Naive B cell (primary cell): ENCODE data around the gene NTN1. TPM values are rescaled to one million over a fixed set of nuclear protein-coding genes. Genes with fewer than 3 reads are reported as not detected.

Experiments
- ATAC-seq, 2 donors: fragments of 150-1000 bp; cut with Tn5 transposase; 2 replicates each; pipeline ENCODE4 v1.10.0; 2021; ENCODE audit warnings: low read depth in 2 of 2, mild to moderate bottlenecking in 2 of 2, moderate library complexity in 2 of 2
- DNase-seq: peaks from one replicate; pipeline ENCODE4 v3.0.0; 2022
- H3K27ac Mint-ChIP-seq, 6 donors: one replicate each; pipeline ENCODE4 v1.8.0; 2020 to 2022; ENCODE audit warnings: mild to moderate bottlenecking in 6 of 6, mixed read lengths in 6 of 6, moderate library complexity in 5 of 6, inconsistent platforms in 2 of 6
- H3K27me3 Mint-ChIP-seq, 3 donors: one replicate each; pipeline ENCODE4 v1.8.0; 2021 to 2022; ENCODE audit warnings: mixed read lengths in 3 of 3, mild to moderate bottlenecking in 1 of 3
- H3K36me3 Mint-ChIP-seq, 2 donors: one replicate each; pipeline ENCODE4 v1.8.0; 2020 to 2022; ENCODE audit warnings: mixed read lengths in 2 of 2, inconsistent platforms in 1 of 2, mild to moderate bottlenecking in 1 of 2
- H3K4me1 Mint-ChIP-seq, 3 donors: one replicate each; pipeline ENCODE4 v1.8.0; 2020 to 2022; ENCODE audit warnings: mixed read lengths in 3 of 3, inconsistent platforms in 1 of 3, mild to moderate bottlenecking in 1 of 3, moderate library complexity in 1 of 3
- H3K4me3 Mint-ChIP-seq, 8 donors: one replicate each; pipeline ENCODE4 v1.8.0; 2020 to 2022; ENCODE audit warnings: mild to moderate bottlenecking in 8 of 8, mixed read lengths in 8 of 8, moderate library complexity in 8 of 8, inconsistent platforms in 2 of 8
- H3K9me3 Mint-ChIP-seq, 7 donors: one replicate each; pipeline ENCODE4 v1.8.0; 2020 to 2022; ENCODE audit warnings: mixed read lengths in 7 of 7, mild to moderate bottlenecking in 5 of 7, inconsistent platforms in 2 of 7, moderate library complexity in 1 of 7
- polyA plus RNA-seq, 6 donors: library from polyadenylated mRNA; unstranded; fragments of 300-500 nt; fragmentation: Illumina TruSeq; gene quantifications; one replicate each; pipeline ENCODE4 v1.2.3, GENCODE V29; 2021; ENCODE audit warnings: low read depth in 6 of 6

NTN1 gene
- polyA plus RNA-seq, 6 donors from 2014 or later, result 0.04 to 0.09 (median 0.06) TPM; not detected in 1

DNA sequence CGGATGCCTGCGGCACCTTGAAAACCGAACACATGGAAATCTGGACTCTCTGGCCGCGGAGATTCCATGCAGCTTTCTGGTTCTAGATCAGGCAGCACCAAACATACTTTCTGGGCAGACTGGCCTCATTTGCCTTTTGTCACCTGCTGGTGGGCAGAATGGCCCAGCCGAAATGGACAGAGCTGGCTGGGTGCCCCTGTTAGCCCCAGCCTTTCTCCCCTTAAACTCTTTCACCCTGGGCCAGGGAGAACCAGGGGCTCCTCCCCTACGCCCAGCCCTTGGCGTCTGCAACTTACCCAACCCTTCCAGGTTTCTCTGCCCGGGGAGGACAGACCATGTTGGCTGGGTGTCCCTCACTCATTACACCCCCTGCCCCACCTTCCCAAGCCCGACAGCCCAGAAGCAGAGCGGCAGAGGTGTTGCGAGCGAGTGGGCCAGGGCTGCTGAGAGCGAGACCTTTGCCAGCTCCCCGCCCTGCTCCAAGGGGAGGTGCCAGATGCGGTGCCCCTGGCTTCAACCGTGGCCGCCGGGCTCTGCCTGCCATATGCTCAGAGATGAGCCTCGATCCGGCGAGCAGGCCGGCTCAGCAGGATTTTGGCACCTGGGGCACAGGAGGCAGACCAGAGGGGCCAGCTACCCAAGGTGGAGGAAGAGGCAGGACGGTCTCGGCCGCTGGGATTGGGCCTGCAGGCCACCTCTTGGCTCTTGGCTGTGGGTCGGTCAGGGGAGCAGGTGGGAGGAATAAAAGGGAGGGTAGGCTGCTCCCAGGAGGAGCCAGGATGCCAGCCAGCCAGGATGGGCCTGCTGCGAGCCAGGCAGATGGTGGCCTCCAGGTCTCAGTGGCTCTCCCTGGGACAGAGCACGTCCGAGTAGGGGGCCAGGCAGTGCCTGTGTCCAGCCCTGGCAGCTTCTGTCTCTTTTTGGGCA is 191.3 kb downstream of the NTN1 start:
- H3K4me1 Mint-ChIP-seq, result peaks cover 0 to 3% (median 0%) of the 10 kb centered on the region in 3 donors

DNA sequence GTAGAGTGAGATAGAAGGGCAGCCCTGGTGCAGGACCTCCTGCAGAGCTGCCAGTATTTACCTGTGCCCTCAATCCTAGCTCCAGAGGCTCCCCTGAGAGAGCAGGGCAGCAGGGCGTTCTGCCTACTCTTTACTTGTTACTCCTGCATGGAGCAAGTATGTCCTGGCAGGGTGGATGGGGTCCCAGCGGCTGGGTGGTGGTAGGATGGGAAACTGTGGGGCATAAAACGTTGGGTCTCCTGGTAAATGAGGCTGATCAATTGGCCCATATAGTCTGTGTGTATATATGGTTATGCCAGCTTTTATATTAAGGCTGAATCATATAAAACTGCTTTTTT is 192.0 kb downstream of the NTN1 start:
- no peak for ATAC-seq
- H3K9me3 Mint-ChIP-seq, result peaks cover 10 to 40% (median 27%) of the 10 kb centered on the region in 7 donors
- H3K4me3 Mint-ChIP-seq, result no peak overlapping the region
- H3K27me3 Mint-ChIP-seq, result peaks cover 0 to 5% (median 0%) of the 10 kb centered on the region in 3 donors
- H3K27ac Mint-ChIP-seq, result no peak overlapping the region
- H3K4me1 Mint-ChIP-seq, result peaks cover 0 to 3% (median 0%) of the 10 kb centered on the region in 3 donors
- peaks cover 11 to 25% of the 10 kb centered on the region in 2 donors for H3K36me3 Mint-ChIP-seq
- no peak for DNase-seq

More for the DNA sequence above, 191.3 kb downstream of the NTN1 start:
- H3K27me3 Mint-ChIP-seq, result peaks cover 0 to 5% (median 0%) of the 10 kb centered on the region in 3 donors
- H3K27ac Mint-ChIP-seq, result no peak overlapping the region
- ATAC-seq (no peak), DNase-seq (no peak)
- peaks cover 10 to 36% (median 23%) of the 10 kb centered on the region in 7 donors for H3K9me3 Mint-ChIP-seq
- peaks cover 11 to 25% of the 10 kb centered on the region in 2 donors for H3K36me3 Mint-ChIP-seq
- no peak overlapping the region for H3K4me3 Mint-ChIP-seq

DNA sequence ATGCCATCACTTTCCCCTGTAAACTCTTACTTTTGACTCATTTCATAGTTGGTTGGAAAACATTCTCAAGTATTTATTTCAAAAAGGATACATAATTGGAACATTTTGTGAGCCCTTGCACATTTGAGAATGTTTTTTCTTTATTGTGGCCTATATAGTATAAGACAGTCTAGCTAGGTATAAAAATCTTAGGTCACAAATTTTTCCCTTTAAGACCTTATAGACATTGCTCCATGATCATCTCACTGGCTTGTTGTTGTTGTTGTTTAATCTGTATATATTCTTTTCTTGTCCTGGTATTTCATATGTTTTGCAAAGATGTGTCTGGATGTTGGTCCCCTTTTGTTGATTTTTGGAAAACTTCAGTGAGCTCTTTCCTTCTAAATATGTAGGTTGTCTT is 194.2 kb downstream of the NTN1 start:
- H3K36me3 Mint-ChIP-seq, result peaks cover 11 to 25% of the 10 kb centered on the region in 2 donors
- DNase-seq, result no peak
- H3K9me3 Mint-ChIP-seq, result peaks cover 10 to 40% (median 27%) of the 10 kb centered on the region in 7 donors
- H3K4me1 Mint-ChIP-seq, result no peaks in the 10 kb centered on the region
- no peak for ATAC-seq
- peaks cover 0 to 5% (median 0%) of the 10 kb centered on the region in 3 donors for H3K27me3 Mint-ChIP-seq
- H3K4me3 Mint-ChIP-seq, result no peak overlapping the region
- no peak overlapping the region for H3K27ac Mint-ChIP-seq

DNA sequence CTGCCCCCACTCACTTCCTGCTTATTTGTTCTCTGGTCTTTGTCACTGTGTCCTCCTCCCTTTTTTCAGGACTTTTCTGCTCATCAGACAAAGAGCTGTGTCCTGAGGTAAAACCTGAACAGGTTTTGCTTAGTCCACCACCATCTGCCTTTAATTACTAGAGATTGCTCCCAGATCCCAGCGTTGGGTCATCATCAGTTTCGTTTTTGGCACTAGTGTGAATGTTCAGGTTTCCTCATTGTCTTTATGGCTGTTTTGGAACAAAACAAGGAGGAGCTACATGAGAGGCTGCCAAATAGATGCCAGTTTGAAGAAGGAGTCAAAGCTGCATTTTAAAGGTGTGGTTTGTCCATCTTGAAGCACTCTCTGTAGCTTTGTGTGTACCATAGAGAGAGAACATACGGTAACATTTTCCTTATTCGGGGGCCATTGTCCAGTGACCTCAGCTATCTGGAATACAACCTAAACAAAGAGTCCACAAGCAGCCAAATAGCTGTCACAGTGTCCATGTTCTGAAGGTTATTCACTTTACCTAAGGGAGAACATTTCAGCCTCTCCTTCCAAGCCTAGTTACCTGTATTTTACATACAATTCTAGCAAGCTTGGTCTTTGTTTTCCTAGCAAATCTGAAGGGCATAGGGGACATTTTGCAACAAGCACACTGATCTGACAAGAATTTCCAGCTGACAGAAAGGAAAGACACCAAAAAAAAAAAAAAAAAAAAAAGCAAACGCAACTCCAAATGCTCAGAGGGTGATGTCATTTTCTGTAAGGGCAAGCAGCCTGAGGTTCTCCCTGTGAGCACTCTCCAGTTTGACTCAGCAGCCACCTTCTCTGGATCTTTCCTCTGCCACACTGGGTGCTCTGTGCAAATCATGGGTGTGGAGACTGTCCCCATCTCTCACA is 196.1 kb downstream of the NTN1 start:
- peaks cover 0 to 5% (median 0%) of the 10 kb centered on the region in 3 donors for H3K27me3 Mint-ChIP-seq
- H3K9me3 Mint-ChIP-seq, result peaks cover 10 to 40% (median 27%) of the 10 kb centered on the region in 7 donors
- ATAC-seq (no peak), DNase-seq (no peak)
- H3K27ac Mint-ChIP-seq, result peak overlapping the region in 1 of 6 donors; percentile 42
- no peaks in the 10 kb centered on the region for H3K4me1 Mint-ChIP-seq
- H3K36me3 Mint-ChIP-seq, result peaks cover 11 to 25% of the 10 kb centered on the region in 2 donors
- no peak overlapping the region for H3K4me3 Mint-ChIP-seq

DNA sequence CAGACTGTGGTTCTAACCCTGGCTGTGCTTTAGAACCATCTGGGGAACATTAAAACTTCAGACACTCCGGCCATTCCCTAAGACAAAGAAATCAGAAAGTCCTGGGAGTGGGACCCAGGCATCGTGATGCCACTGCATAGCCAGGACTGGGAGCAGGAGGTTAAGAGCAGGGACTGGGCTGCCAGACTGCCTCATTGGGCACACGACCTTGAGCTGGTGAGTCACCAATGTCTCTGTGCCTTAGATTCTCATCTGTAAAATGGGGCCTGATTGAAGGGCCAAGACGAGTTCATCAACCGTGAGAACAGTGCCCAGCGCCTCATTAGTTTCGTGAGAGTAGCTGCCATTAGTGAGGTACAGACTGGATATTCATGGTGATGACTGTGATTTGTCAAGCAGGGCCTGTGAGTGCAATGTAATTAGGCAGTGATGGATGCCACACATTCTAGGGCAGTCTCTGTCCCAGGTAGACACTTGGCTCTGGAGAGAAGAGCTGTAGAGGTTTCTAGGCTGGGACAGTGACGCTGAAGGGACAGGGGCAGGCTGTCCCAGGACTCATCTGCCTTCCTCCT is 196.8 kb downstream of the NTN1 start:
- Mint-ChIP-seq H3K27ac (peak overlapping the region in 1 of 6 donors; percentile 29), H3K4me1 (no peaks in the 10 kb centered on the region), H3K4me3 (no peak overlapping the region), H3K36me3 (peaks cover 11 to 25% of the 10 kb centered on the region in 2 donors), H3K9me3 (peaks cover 10 to 40% (median 27%) of the 10 kb centered on the region in 7 donors), H3K27me3 (peaks cover 0 to 5% (median 0%) of the 10 kb centered on the region in 3 donors)
- DNase-seq (no peak), ATAC-seq (no peak)

DNA sequence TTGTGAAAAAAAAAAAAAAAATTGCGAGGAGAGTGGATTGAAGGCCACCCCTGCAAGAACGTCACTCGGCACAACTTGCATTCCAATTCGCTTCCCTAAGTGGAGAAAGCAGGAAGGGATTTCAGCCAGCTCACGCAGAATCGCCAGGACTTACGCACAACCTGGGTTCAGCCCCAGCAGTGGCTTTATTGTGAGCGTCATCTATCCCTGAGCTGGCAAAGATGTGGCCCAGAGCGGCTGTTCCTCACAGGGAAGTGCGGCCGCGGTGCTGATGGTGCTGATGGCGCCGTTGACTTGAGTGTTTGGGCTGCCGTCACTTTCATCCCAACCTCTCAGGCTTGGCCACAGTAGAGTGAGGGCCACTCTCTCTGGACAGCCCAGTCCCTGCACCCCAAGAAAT is 197.6 kb downstream of the NTN1 start:
- Mint-ChIP-seq H3K4me1 (no peaks in the 10 kb centered on the region), H3K27me3 (peaks cover 0 to 5% (median 0%) of the 10 kb centered on the region in 3 donors), H3K9me3 (peaks cover 10 to 40% (median 27%) of the 10 kb centered on the region in 7 donors), H3K27ac (no peak overlapping the region), H3K4me3 (peak overlapping the region in 1 of 8 donors; percentile 60), H3K36me3 (peaks cover 11 to 25% of the 10 kb centered on the region in 2 donors)
- ATAC-seq (no peak), DNase-seq (no peak)

DNA sequence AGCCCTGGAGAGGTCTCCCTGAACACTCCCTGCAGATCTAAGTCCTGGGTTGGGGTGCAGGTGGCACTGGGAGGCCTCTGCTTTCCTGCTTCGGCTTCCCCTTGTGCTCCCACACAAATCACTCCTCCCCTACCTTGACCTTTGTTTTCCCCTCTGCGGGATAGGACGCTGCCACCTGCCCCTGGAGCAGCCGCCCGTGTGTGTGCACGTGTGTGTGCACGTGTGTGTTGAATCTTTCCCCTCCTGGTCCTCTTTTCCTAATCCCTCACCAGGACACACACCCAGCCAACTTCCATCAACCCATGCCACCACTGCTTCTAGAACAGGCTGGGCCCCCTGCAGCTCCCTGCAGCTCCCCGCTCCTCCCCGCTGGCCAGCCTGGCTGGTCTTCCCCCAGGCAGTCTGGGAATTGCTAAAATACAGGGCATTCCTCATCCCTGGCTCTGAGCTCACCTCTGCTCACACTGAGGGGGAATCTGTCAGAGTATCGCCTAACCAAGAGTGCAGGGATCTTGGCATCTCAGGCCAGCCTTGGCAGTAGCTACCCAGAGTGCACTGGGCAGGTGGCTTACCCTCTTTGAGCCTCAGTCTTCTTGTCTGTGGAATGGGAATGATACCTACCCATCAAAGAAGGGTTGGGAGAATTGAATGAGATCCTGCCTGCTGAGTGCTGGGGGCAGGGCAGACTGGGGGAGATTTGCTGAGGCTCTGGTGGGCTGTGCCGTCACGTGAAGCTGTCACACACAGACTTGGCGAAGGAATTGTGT is 198.5 kb downstream of the NTN1 start:
- H3K9me3 Mint-ChIP-seq, result peaks cover 10 to 33% (median 25%) of the 10 kb centered on the region in 7 donors
- DNase-seq, result no peak
- no peak for ATAC-seq
- H3K4me1 Mint-ChIP-seq, result no peaks in the 10 kb centered on the region
- H3K4me3 Mint-ChIP-seq, result no peak overlapping the region
- peaks cover 11 to 25% of the 10 kb centered on the region in 2 donors for H3K36me3 Mint-ChIP-seq
- peak overlapping the region in 1 of 6 donors; percentile 49 for H3K27ac Mint-ChIP-seq
- H3K27me3 Mint-ChIP-seq, result peaks cover 0 to 5% (median 0%) of the 10 kb centered on the region in 3 donors

DNA sequence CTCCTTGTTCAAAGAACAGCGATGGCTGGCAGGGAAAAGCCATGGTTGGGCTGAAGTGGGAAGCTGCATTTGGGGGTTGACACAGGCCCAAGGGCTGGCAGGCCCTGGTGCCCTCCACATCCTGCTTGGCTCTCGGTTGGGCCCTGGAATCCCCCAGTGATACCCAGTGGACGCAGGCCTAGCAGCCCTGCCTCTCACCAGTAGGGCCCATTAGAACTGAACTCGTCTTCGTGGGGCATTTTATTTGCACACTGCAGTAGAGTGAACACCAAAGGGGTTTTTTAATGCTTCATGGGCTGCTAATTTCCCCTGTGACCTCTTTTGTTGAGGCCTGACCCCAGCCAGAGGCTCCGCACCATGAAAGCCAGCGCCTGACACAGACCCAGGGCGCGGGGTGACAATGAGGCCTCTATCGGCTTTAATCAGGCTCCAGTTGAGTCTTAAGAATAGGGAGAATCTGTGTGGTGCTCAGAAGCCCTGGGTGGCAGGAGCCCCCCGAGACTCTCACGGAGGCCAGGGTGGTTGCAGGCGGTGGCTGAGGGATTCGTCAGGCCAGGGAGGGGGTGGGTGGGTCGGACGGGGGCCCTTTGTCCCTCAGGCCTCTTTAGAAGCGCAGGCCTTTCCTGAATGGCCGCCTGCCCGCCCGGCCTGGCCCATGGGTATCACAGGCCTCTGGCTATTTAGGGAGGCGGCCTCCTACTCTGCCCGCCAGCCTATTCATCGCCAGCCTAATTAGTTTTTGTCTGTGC is 199.3 kb downstream of the NTN1 start:
- no peak overlapping the region for H3K4me3 Mint-ChIP-seq
- no peaks in the 10 kb centered on the region for H3K4me1 Mint-ChIP-seq
- H3K9me3 Mint-ChIP-seq, result peaks cover 6 to 25% (median 20%) of the 10 kb centered on the region in 7 donors
- no peak for DNase-seq
- peak overlapping the region in 1 of 6 donors; percentile 49 for H3K27ac Mint-ChIP-seq
- no peak for ATAC-seq
- peaks cover 10 to 18% of the 10 kb centered on the region in 2 donors for H3K36me3 Mint-ChIP-seq
- peaks cover 0 to 5% (median 0%) of the 10 kb centered on the region in 3 donors for H3K27me3 Mint-ChIP-seq

DNA sequence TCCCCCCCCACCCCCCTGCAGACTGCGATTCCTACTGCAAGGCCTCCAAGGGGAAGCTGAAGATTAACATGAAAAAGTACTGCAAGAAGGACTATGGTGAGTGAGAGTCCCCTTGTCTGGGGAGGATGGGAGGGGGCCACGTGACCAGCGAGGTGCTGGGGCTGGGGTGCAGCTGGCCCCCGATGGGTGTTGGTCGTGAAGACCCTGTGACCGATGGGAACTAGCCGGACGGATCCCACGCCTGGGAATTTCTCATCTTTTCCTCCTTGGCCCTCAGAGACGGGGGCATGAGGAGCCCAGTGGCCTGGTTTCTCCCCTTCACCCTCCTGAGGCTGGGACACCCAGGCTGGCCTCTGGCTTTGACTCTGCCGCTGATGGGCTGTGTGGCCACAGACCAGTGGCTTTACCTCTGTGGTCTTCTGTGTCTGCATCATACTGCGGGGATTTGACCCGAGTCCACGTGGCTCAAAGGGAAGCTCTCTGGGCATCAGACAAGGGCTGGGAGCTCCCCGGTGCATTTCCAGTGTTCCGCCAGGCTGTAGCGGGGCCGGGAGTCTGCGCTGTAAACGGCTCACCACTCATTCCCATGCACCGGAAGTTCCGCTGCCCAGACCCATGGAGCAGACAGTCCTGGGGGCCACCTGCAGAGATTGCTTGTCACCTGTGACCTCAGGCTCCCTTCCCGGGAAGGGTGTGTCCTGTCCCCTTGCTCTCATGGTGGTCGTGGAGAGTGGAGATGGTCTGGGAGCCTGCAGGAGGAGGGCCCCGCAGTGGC is 200.0 kb downstream of the NTN1 start:
- Mint-ChIP-seq H3K36me3 (peaks cover 2 to 11% of the 10 kb centered on the region in 2 donors), H3K4me3 (no peak overlapping the region), H3K9me3 (peaks cover 2 to 18% (median 12%) of the 10 kb centered on the region in 7 donors), H3K27me3 (peaks cover 0 to 5% (median 0%) of the 10 kb centered on the region in 3 donors), H3K4me1 (no peaks in the 10 kb centered on the region), H3K27ac (peak overlapping the region in 1 of 6 donors; percentile 25)
- no peak for DNase-seq
- ATAC-seq, result no peak

DNA sequence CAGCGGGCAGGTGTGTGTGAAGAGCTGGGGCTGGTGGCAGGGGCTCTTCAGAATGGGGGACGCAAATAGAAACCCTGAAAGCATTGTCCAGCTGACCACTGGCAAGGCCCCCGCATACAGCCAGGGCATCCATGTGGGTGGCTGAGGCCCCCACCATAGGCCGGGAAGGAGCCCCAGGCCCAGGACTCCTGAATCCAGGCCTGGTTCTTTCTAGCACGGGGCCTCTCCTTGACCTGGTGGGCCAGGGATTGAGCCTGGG is 200.5 kb downstream of the NTN1 start:
- Mint-ChIP-seq H3K27ac (no peak overlapping the region), H3K27me3 (peaks cover 0 to 5% (median 0%) of the 10 kb centered on the region in 3 donors), H3K36me3 (peaks cover 0 to 6% of the 10 kb centered on the region in 2 donors), H3K9me3 (peaks cover 0 to 12% (median 7%) of the 10 kb centered on the region in 7 donors), H3K4me1 (no peaks in the 10 kb centered on the region), H3K4me3 (no peak overlapping the region)
- ATAC-seq (no peak), DNase-seq (no peak)

DNA sequence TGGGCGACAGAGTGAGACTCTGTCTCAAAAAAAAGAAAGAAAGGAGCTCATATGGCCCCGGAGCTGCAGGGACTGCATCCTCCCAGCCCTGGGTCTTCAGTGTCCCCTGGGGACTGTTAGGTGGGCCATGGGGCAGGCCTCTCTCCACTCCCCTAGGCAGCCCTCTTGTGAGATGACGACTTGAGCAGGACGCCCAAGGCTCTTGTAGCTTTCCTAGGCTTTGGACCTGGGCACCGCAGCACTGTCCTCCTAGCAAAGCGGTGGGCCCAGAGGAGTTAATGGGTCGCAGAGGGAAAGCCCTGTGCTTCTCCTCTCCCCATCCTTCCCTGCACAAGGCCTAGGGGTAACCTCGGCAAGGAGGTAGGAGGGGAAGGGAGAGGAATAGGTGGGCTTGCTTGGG is 202.2 kb downstream of the NTN1 start:
- Mint-ChIP-seq H3K27ac (no peak overlapping the region), H3K27me3 (no peaks in the 10 kb centered on the region), H3K4me3 (no peak overlapping the region), H3K9me3 (no peaks in the 10 kb centered on the region), H3K36me3 (no peaks in the 10 kb centered on the region), H3K4me1 (no peaks in the 10 kb centered on the region)
- ATAC-seq (no peak), DNase-seq (no peak)
